ENCODE measurements around the gene RUNX1.

Gene RUNX1

GRCh38 chr21:35048706-35049617 lies at the start of gene RUNX1:
RUNX1 (minus strand) TSS chr21:35049302.
- no peak for DNase-seq

DNA sequence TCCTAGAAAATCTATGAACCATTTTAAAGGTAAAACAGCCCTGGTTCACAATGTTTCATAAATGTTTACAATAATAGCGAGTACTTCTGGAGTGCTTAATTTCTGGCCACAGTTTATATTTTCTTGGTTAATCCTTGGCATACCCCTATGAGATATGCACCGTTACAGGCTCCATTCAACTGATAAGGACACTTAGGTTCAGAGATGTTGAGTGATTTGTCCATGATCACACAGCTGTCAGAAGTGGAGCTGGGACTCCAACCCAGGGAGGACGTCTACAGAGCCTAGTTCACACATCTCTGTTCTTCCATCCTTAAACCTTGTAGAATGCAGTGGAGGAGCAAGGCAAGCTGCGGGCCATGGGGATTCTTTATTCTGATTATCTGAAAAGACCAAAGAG lies 48.4 kb upstream of the RUNX1 start:
- no peak for DNase-seq

DNA sequence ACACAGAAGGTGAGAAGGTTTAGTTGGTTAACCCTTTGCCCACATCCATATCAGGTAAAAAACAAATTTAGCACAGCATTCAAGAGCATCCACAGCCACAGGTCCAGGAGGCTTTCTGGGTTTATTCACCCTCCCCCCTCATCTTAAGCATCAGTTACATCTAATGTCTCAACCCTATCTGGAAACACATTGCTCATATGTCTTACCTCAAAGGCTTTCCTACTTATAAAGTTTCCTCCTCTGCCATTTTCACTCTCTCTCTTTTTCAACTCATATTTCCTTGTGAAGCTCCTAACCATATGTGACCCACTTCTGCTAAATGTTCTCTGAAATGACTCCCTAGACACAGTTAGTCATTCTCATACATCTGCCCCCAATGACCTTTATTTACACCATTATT lies 47.9 kb upstream of the RUNX1 start:
- no peak for DNase-seq

DNA sequence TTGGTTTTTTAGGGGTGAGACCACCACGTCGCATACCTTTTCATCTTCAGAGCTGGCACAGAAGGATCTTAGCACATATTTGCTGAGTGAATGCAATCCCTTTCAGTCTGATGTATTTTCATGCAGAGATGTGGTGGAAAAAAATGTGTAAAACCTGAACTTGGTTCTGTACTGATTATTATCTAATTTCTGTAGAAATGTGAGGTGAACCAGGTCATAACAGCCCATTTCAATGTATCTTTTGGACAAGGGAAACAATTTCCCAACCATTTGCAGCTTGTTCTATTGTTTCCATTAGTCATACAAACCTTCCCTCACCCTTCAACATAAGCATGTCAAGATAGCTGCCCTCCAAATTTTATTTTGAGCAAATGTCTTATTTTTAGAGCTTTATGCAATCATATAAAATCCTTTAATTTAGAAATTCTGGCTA lies 46.8 kb upstream of the RUNX1 start:
- no peak for DNase-seq

DNA sequence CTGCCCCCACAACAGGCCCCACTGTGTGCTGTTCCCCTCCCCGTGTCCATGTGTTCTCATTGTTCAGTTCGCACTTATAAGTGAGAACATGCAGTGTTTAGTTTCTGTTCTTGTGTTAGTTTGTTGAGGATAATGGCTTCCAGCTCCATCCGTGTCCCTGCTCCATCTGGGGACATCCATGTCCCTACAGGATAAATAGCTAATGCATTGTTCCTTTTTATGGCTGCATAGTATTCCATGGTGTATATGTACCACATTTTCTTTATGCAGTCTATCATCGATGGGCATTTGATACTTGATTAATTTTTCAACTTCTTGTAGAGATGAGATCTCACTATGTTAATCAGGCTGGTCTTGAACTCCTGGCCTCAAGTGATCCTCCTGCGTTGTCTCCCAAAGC lies 44.4 kb upstream of the RUNX1 start:
- no peak for DNase-seq

- no peak for DNase-seq
Observed at GRCh38 chr21:35091496-35091895, 42.4 kb upstream of the RUNX1 start.

DNA sequence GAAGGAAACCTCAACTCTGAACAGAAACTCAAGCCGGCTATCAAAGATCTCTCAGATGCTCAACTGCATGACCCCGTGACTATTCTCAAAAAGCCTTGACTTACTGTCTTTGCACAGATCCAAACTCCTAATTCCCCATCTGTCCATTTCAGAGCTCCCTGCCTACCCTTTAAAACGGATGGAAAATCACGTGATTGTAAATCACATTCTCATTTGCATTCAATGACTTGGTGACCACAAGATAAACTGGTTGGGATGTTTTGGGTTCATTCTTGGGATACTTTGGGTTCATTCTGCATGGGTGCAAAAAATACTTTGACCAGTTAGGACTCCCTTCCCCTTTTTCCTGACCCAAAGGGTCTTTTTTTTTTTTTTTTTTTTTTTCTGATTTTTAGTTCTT lies 41.3 kb upstream of the RUNX1 start:
- DNase-seq, result no peak

GRCh38 chr21:35088319-35088771 lies 39.2 kb upstream of the RUNX1 start:
- DNase-seq, result no peak

- no peak for DNase-seq
Observed at GRCh38 chr21:35086357-35086756, 37.3 kb upstream of the RUNX1 start.

DNA sequence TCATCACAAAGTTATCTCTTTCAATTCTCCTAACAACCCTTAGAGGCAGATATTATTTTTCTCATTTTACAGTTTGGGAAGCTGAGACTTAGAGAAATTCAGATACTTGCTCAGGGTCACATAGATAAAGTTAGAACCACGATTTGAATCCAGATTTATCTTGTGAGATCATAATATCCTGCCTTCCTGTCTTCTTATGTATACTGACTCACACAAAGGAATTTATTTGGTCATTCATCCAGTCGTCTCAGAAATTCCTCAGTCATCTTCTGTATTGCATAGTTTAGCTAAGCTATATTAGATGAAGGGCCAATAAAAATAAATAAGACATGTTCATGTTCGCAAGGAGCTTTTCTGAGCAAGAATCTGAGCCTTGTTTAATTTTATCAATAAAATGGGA lies 35.8 kb upstream of the RUNX1 start:
- no peak for DNase-seq

GRCh38 chr21:35083246-35083645 lies 34.1 kb upstream of the RUNX1 start:
- DNase-seq, result no peak

DNA sequence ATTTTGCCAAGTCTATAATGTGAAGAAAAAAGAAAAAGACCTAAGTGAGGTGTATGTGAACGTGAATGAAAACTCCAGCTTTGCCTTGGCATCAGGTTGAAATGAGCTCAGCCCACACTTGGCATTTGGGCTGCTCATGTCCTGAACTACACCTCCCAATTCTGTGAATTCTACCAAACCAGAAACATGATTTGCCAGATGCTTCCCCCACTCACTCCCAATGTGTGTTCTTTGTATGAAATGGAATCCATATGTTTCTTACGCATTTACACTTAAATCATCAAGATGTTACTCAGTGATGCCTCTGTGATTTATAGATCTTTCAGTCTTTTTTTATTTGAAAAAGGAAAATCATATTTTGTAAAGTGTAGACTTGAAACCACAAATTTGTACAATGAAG lies 32.8 kb upstream of the RUNX1 start:
- DNase-seq, result no peak

- no peak for DNase-seq
Observed at GRCh38 chr21:35079181-35079580, 30.1 kb upstream of the RUNX1 start.

DNA sequence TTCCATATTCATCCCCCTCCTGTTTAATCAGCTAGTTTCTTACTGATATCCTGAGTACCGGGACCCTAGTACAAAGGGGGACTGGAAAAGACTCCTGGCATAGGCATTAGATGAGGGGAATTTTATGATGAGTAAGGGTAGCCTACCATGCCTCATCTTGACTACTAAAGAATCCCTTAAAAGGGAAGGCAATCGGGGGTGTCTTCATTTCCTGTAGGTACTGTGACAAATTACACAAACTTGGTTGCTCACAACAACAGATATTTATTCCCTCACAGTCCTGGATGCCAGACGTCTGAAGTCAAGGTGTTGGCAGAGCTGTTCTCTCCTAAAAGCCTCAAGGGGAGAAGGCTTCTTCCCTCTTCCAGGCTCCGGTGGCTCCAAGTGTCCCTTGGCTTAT lies 28.9 kb upstream of the RUNX1 start:
- no peak for DNase-seq

DNA sequence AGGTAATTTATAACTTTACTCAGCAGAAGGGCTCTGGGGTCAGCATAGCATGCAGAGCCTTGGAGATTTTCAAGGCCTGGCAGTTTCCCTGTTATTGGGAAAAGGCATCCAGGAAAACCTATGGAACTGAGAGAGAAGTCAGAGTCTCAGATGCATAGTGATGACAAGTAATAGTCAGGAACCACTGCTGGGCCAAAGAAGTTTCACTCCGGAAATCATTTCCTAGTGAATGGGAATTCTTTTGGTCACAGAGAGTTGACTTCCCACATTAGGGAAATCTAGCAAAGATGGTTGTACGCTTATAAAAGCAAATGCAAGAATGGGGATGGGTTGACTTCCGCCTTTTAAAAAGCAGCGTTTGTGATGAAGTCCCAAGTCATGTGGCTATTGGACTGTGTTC lies 28.4 kb upstream of the RUNX1 start:
- no peak for DNase-seq

DNA sequence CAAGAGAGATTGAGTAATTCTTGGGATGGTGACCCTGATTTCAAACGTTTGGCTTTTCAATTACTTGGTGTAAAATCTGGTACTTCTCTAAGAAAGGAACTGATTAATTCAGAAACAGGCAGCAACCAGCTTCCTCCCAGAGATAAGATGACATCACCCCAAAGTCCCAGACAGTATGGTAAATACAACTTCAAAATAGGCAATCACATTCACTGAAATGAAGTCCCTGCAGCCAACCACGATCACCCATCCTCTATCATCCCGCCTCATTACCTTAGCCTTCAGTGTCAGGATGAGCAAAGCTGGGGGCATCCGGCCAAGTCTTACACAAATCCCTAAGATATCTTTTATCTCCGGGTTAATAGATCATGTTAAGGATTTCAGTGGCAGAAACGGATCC lies 26.4 kb upstream of the RUNX1 start:
- no peak for DNase-seq

GRCh38 chr21:35072960-35073359 lies 23.9 kb upstream of the RUNX1 start:
- no peak for DNase-seq

DNA sequence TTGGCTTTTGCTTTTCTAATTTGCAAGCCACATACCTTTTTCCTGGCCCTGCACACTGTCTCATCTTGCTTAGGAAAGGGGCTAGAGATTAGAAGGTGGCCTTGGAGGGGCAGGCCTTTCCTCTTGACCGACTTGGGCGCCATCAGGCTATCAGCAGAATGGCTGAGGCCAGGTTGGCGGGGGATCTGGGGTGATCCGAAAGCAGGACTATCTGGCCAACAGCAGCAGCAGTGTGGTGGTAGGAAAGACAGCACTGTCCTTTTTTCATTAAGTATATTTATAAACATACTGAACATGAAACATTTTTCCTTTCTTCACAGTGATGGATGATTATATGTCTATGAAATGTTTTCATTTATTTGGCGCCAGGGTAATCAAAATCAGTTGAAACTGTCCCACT lies 23.5 kb upstream of the RUNX1 start:
- no peak for DNase-seq

- DNase-seq, result no peak
Observed at GRCh38 chr21:35071347-35071746, 22.2 kb upstream of the RUNX1 start.

- no peak for DNase-seq
Observed at GRCh38 chr21:35070436-35070835, 21.3 kb upstream of the RUNX1 start.

DNA sequence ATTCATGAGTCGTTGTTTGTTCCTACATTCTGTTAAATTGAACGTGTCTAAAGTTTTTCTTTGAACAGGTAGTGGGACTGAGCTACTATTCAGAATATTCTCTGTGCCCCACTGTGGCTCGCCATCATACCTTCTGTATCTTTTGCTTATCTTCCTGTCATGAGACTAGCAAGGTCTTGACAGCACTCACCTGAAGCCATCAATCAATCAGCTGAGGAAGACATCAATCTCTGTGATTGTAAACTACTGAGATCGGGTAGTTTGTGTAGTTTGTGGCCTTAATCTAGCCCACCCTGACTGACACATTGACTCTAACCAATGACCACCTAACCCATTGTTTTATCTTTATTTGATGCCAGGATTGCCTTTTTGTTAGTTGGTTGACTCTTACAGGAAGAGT lies 17.7 kb upstream of the RUNX1 start:
- DNase-seq, result no peak

DNA sequence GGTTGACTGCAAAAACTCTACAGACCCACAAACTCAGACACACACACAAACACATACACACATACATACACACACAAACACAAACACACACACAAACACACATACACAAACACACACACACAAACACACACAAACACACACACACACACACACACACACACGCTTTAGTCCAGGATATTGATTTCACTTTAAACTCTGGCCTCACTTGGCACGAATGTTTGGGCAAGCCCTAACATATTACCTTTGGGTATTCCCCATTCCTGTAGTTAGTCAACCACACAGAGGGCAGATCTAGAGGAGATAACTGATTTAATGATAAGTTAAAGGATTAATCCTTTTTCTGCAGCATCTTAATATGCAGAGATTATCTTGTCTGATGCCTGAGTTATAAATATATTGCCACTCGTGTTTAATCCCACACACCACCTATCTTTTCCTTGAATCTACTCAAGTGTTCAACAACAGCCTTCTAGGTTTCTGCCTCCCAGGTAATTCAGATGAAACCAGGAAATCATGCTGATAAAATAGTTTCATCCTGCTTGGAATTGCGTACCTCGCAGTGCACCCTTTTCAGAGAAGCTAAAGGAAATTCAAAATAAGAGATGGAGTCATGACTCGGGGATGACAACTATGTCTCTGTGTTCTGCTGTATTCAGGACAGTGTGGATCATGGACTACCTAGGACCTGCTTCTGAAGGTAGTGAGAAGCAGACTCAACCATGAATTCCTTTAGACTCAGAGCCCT lies 14.5 kb upstream of the RUNX1 start:
- no peak for DNase-seq

GRCh38 chr21:35062016-35062415 lies 12.9 kb upstream of the RUNX1 start:
- DNase-seq, result no peak

GRCh38 chr21:35059742-35060141 lies 10.6 kb upstream of the RUNX1 start:
- no peak for DNase-seq

Data from NCI-H1694 (cell line).